Uterus (tissue), 4 donors: Measurements from ENCODE around the gene CRISPLD2. TPM values are rescaled to one million over a fixed set of nuclear protein-coding genes. Genes with fewer than 3 reads are reported as not detected.

Experiments used
- DNase-seq, 2 donors: peaks; one replicate each; pipeline ENCODE4 v3.0.0-alpha.2; 2019 to 2020
- H3K27ac ChIP-seq, 2 donors: fragments of 200-600 bp; sonication (generic); 1 replicate in 1 of 2; 2 replicates in 1 of 2; pipeline ENCODE4 v1.5.1; 2016 to 2018
- H3K27me3 ChIP-seq, 2 donors: fragments of 200-600 bp; sonication (generic); one replicate each; pipeline ENCODE4 v1.5.1; 2018 to 2019; ENCODE audit warnings: control low read depth in 1 of 2
- H3K36me3 ChIP-seq, 2 donors: fragments of 200-600 bp; sonication (generic); one replicate each; pipeline ENCODE4 v1.5.1; 2019; ENCODE audit warnings: control low read depth in 1 of 2
- H3K4me1 ChIP-seq, 2 donors: fragments of 200-600 bp; sonication (generic); one replicate each; pipeline ENCODE4 v1.5.1; 2018 to 2019; ENCODE audit warnings: control low read depth in 1 of 2
- H3K4me3 ChIP-seq, 2 donors: fragments of 200-600 bp; sonication (generic); 1 replicate in 1 of 2; 2 replicates in 1 of 2; pipeline ENCODE4 v1.5.1; 2018 to 2019; ENCODE audit warnings: mild to moderate bottlenecking in 1 of 2
- H3K9me3 ChIP-seq, 2 donors: fragments of 200-600 bp; sonication (generic); one replicate each; pipeline ENCODE4 v1.5.1; 2019; ENCODE audit warnings: control low read depth in 1 of 2
- CTCF ChIP-seq, 4 experiments: fragments of 200-600 bp in 2 of 4; fragments of 450-650 bp in 2 of 4; sonication (generic) in 2 of 4; IDR thresholded peaks; one replicate each; pipeline ENCODE4 v1.5.1; 2016 to 2019; ENCODE audit warnings: antibody characterized with exemption in 4 of 4, mild to moderate bottlenecking in 2 of 4, moderate library complexity in 1 of 4
- POLR2A ChIP-seq, 2 donors: fragments of 450-650 bp; IDR thresholded peaks; one replicate each; pipeline ENCODE4 v1.6.1; 2016; ENCODE audit warnings: antibody characterized with exemption in 2 of 2, mild to moderate bottlenecking in 1 of 2, moderate library complexity in 1 of 2
- intact Hi-C: fragments of 100-400 bp; cut with DNase I; formaldehyde crosslinking; loops from one replicate; pipeline ENCODE4 v1.15.1; 2023; ENCODE audit warnings: low total_unique reads
- total RNA-seq, 4 donors: library from RNA; depleted of rRNA in 3 of 4; stranded (reverse); fragments of >200 nt in 3 of 4; gene quantifications; one replicate each; pipeline versions ENCODE4 v1.1.0 to v1.2.4, GENCODE V29; 2014 to 2023
- donor health status: DM: yes; HTN: yes; CAD: no.

CRISPLD2 gene
- total RNA-seq, 4 donors from 2014 or later = 108 to 441 (median 190) TPM

- Histone ChIP-seq H3K27ac (no peak overlapping the region), H3K9me3 (no peaks in the 10 kb centered on the region), H3K4me3 (no peak overlapping the region), H3K27me3 (no peaks in the 10 kb centered on the region), H3K4me1 (no peaks in the 10 kb centered on the region), H3K36me3 (no peaks in the 10 kb centered on the region)
- intact Hi-C loops = no loop called here
- no peak for TF ChIP-seq CTCF (IDR thresholded peaks at IDR 0.05)
- no peak for TF ChIP-seq POLR2A (IDR thresholded peaks at IDR 0.05)
- no peak for DNase-seq
These were observed 74.2 kb downstream of the CRISPLD2 start for GRCh38 chr16:84893849-84894599.

GRCh38 chr16:84895016-84895415 is 75.2 kb downstream of the CRISPLD2 start:
- Histone ChIP-seq H3K27ac (no peak overlapping the region), H3K4me1 (no peaks in the 10 kb centered on the region), H3K4me3 (no peak overlapping the region), H3K36me3 (no peaks in the 10 kb centered on the region), H3K27me3 (no peaks in the 10 kb centered on the region), H3K9me3 (no peaks in the 10 kb centered on the region)
- intact Hi-C loops = no loop called here
- no peak for DNase-seq
- TF ChIP-seq POLR2A (IDR thresholded peaks at IDR 0.05) = no peak
- TF ChIP-seq CTCF (IDR thresholded peaks at IDR 0.05) = no peak

- Histone ChIP-seq H3K9me3 (no peaks in the 10 kb centered on the region), H3K27me3 (no peaks in the 10 kb centered on the region), H3K27ac (no peak overlapping the region), H3K36me3 (no peaks in the 10 kb centered on the region), H3K4me3 (no peak overlapping the region), H3K4me1 (no peaks in the 10 kb centered on the region)
- TF ChIP-seq POLR2A (IDR thresholded peaks at IDR 0.05) (no peak), CTCF (IDR thresholded peaks at IDR 0.05) (no peak)
- no peak for DNase-seq
- intact Hi-C loops = no loop called here
These were observed 77.1 kb downstream of the CRISPLD2 start for GRCh38 chr16:84896847-84897246.

- no peak overlapping the region for H3K27ac ChIP-seq
- no peak for DNase-seq
- no peaks in the 10 kb centered on the region for H3K9me3 ChIP-seq
- intact Hi-C loops = no loop called here
- no peaks in the 10 kb centered on the region for H3K36me3 ChIP-seq
- TF ChIP-seq CTCF (IDR thresholded peaks at IDR 0.05) (no peak), POLR2A (IDR thresholded peaks at IDR 0.05) (no peak)
- H3K4me1 ChIP-seq = no peaks in the 10 kb centered on the region
- H3K4me3 ChIP-seq = no peak overlapping the region
- H3K27me3 ChIP-seq = no peaks in the 10 kb centered on the region
These were observed 78.2 kb downstream of the CRISPLD2 start for GRCh38 chr16:84897911-84898377.

- H3K4me3 ChIP-seq = no peak overlapping the region
- no peaks in the 10 kb centered on the region for H3K27me3 ChIP-seq
- intact Hi-C loops = no loop called here
- no peaks in the 10 kb centered on the region for H3K4me1 ChIP-seq
- DNase-seq = no peak
- no peak overlapping the region for H3K27ac ChIP-seq
- no peaks in the 10 kb centered on the region for H3K36me3 ChIP-seq
- TF ChIP-seq POLR2A (IDR thresholded peaks at IDR 0.05) = no peak
- no peak for TF ChIP-seq CTCF (IDR thresholded peaks at IDR 0.05)
- H3K9me3 ChIP-seq = no peaks in the 10 kb centered on the region
These were observed 78.7 kb downstream of the CRISPLD2 start for GRCh38 chr16:84898447-84898846.
